HS-5 (cell line): ENCODE measurements around the gene SIRT3.

ENCODE experiments used
- DNase-seq: peaks from one replicate; pipeline ENCODE4 v3.0.0-alpha.2; 2012; ENCODE audit warnings: low read depth

Gene SIRT3

DNA sequence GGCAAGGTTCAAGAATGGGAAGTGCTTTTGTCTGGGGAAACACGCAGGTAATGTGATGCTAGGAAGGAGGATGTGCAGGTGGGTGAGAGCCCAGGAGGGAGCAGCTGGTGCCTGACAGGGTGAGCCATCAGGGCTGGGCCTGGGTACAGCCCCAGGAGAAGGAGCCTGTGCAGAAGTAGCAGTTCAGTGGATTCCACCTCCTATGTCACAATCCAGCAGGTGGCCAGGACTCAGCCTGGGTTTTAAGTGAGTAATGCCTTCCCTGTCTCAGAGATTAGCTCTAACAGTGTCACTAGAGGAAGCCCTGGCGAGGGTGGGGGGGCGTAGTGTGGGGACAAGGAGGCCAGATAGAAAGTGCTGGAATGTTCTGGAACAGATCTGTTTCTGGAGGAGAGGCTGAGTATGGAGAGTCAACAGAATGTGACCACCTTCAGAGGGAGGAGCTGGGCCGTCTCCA is 20.5 kb downstream of the SIRT3 start:
- no peak for DNase-seq

GRCh38 chr11:214083-214482 is 22.1 kb downstream of the SIRT3 start:
- no peak for DNase-seq

DNA sequence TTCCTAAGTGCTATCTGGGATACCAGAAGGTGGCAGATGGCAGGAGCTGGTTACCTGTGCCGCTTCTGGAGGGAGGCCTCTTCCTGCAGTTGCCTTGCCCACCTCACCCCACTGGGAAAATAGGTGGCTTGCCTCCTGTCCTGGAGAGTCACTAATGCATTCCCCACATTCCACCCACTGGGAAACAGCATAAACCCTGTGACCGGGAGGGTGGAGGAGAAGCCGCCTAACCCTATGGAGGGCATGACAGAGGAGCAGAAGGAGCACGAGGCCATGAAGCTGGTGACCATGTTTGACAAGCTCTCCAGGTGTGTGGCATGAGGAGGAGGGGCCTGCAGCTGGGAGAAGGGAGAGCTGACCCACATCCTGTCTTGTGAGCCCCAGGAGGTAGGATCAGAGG is 23.0 kb downstream of the SIRT3 start:
- DNase-seq: no peak

- no peak for DNase-seq
These were observed 23.7 kb downstream of the SIRT3 start for GRCh38 chr11:212150-213100.

DNA sequence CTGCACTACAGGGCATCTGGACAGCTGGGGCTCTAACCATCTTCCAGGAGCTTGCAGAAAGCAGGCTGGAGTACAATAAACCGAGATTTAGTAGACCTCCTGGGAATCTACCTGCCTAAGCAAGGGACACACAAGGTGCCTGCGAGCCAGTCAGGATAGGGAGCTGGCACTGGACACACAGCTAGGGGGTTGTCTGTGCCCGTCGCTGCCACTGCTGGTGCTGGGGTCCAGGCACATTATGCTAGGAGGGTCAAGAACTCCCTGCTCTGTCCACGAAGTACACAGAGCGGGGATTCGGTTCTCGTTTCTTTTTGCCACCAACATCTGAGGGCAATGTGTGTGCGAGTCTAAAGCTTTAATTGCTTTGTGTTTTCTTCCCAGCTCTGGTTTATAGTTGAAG is 24.4 kb downstream of the SIRT3 start:
- no peak for DNase-seq

GRCh38 chr11:211295-211694 is 24.8 kb downstream of the SIRT3 start:
- no peak for DNase-seq

GRCh38 chr11:210803-211180 is 25.4 kb downstream of the SIRT3 start:
- DNase-seq: no peak

DNA sequence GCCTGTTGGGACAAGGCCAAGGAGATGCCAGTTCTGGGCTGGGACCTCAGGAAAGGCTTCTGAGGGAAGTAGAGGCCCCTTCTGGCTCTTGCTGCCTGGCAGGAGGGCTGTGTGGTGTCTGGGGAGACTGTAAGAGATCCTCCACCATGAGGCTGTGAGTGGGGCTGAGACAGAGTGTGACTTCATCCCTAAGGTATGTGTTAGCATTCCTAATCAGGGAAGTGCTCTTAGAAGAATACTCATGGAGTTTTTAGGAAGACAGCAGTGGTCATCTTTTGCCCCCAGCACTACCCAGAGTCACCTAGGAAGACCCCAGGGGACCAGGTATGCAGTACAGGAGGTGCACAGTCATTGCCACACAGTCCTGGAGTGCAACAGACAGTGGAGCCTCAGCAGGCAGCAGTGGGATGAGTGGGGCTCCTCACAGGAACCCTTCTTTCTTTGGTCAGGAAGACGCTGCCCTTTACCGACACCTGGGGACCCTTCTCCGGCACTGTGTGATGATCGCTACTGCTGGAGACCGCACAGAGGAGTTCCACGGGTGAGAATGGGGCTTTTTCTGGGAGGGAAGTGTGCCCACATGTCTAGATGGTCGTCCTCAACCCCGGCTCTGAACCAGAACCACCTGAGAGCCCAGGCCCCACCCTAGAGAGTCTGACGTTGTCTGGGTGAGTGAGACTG is 25.9 kb downstream of the SIRT3 start:
- peak; percentile 84 for DNase-seq

DNA sequence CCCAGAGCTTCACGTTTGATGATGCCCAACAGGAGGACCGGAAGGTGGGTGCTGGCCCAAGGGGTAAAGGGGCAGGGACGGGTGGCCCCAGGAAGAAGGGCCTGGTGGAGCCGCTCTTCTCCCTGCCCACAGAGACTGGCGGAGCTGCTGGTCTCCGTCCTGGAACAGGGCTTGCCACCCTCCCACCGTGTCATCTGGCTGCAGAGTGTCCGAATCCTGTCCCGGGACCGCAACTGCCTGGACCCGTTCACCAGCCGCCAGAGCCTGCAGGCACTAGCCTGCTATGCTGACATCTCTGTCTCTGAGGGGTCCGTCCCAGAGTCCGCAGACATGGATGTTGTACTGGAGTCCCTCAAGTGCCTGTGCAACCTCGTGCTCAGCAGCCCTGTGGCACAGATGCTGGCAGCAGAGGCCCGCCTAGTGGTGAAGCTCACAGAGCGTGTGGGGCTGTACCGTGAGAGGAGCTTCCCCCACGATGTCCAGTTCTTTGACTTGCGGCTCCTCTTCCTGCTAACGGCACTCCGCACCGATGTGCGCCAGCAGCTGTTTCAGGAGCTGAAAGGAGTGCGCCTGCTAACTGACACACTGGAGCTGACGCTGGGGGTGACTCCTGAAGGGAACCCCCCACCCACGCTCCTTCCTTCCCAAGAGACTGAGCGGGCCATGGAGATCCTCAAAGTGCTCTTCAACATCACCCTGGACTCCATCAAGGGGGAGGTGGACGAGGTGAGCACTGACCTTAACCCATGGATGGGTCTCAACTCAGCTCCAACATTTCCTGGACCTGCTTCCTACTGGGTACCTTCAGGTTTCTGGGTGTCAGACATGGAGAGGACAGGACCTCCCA is 26.6 kb downstream of the SIRT3 start:
- DNase-seq: no peak

- DNase-seq: no peak
These were observed 27.3 kb downstream of the SIRT3 start for GRCh38 chr11:208917-209260.

GRCh38 chr11:208181-208916 is 27.8 kb downstream of the SIRT3 start:
- DNase-seq: no peak

GRCh38 chr11:207863-208180 is 28.3 kb downstream of the SIRT3 start:
- DNase-seq: no peak

- peak; percentile 90 for DNase-seq
These were observed 28.8 kb downstream of the SIRT3 start, which contains the start of the genes BET1L and RIC8A for GRCh38 chr11:207208-207862. Gene BET1L, minus strand, starts transcription at chr11:207399. Its CDS starts 78 bp downstream, at chr11:207321. Gene RIC8A, plus strand, starts transcription at chr11:207708. Its CDS starts 1,147 bp downstream, at chr11:208855.

GRCh38 chr11:206526-207207 is 29.5 kb downstream of the SIRT3 start:
- no peak for DNase-seq

- no peak for DNase-seq
These were observed 30.1 kb downstream of the SIRT3 start for GRCh38 chr11:206002-206384.

DNA sequence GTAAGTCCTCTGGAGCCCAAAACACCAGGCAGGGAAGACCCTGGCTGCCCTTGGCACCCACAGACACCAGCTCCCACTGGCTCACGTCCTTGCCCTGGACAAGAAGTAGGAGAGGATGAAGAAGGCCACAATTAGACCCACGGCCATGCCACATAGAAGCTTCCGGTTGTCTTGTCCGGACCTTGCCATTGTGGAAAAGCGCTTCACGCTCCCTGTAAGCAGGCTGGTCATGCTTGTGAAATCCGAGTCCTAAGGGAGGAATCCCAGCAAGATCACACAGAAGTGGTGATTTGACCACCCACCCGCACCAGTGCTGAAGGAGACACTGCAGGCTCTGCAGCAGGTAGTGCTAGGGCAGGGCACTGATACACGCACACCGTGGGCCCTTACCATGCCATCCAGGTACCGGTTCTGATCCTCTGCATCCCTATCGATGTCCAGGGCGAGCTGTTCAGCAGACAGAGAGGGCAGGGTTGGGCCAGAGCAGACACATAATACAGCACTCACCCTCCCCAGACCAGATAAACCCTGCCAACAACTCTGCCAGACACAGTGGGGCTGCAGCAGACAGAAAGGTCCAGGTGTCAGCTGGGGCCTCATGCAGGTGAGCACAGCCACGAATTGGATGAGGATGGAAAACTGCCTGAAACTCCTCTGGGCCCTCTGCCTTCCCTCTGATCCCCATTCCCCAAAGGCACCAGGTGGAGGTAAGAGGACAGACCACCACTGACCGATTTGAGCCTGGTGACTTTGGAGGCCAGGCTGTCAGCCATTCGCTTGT is 30.7 kb downstream of the SIRT3 start:
- no peak for DNase-seq

- no peak for DNase-seq
These were observed 31.5 kb downstream of the SIRT3 start for GRCh38 chr11:204587-205109.

DNA sequence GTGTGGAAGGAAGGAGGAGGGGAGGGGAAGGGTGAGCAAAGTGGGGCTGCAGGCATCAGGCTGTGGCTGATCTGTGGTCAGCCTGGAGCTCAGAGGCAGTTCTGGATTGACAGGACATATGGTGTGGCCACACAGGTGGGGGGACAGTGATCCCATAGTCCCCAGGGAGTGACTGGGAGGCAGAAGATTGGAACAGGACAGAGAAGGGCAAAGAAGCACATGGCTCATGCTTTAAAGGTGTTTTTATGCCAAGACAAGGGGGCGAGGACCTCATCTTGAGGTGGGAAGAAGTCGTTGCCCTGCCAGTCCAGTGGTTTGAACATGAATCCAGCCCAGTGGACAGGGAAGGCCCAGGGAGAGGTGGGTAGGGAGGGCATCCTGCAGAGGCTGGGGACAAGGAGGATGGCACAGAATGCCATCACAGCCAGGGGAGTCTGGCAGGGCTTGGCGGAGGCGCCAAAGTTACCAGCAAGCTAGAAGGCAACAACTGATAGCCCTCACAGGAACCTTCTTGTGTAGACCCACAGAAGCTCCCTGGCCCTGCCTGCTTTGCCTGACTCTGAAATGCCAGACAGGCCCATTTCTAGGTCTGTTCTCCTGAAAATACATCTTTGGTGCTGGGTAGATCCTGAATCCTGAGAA is 32.1 kb downstream of the SIRT3 start:
- no peak for DNase-seq
